Measurements from ENCODE around the gene IL12RB2.

DNA sequence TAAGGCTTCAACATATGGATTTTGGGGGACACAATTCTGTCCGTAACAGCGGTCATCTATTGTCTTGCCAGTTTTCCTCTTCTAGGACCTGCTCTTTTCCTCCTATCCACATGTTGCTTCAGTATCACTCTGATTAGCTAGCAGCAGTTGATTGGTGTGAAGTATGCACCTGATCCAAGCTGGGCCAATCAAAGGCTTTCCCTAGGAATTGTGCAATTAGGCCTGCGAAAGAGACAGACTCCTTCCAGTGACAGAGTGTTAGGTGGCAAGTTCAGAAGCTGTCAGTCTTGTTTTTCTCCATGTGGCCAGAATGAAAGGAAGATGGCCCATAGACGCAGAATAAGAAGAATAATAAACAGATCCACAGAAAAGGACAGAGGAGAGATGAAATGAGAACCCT is 34.1 kb upstream of the IL12RB2 start:
- TF ChIP-seq, protein P1, sequence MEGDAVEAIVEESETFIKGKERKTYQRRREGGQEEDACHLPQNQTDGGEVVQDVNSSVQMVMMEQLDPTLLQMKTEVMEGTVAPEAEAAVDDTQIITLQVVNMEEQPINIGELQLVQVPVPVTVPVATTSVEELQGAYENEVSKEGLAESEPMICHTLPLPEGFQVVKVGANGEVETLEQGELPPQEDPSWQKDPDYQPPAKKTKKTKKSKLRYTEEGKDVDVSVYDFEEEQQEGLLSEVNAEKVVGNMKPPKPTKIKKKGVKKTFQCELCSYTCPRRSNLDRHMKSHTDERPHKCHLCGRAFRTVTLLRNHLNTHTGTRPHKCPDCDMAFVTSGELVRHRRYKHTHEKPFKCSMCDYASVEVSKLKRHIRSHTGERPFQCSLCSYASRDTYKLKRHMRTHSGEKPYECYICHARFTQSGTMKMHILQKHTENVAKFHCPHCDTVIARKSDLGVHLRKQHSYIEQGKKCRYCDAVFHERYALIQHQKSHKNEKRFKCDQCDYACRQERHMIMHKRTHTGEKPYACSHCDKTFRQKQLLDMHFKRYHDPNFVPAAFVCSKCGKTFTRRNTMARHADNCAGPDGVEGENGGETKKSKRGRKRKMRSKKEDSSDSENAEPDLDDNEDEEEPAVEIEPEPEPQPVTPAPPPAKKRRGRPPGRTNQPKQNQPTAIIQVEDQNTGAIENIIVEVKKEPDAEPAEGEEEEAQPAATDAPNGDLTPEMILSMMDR (conservative IDR thresholded peaks at IDR 0.05) = no peak
- no peak for TF ChIP-seq EZH2 (IDR thresholded peaks at IDR 0.05; ENCODE audit: low read depth)

Measured in PC-9 (cell line).